ENCODE data around the gene POLR3GL.

The POLR3GL gene

DNA sequence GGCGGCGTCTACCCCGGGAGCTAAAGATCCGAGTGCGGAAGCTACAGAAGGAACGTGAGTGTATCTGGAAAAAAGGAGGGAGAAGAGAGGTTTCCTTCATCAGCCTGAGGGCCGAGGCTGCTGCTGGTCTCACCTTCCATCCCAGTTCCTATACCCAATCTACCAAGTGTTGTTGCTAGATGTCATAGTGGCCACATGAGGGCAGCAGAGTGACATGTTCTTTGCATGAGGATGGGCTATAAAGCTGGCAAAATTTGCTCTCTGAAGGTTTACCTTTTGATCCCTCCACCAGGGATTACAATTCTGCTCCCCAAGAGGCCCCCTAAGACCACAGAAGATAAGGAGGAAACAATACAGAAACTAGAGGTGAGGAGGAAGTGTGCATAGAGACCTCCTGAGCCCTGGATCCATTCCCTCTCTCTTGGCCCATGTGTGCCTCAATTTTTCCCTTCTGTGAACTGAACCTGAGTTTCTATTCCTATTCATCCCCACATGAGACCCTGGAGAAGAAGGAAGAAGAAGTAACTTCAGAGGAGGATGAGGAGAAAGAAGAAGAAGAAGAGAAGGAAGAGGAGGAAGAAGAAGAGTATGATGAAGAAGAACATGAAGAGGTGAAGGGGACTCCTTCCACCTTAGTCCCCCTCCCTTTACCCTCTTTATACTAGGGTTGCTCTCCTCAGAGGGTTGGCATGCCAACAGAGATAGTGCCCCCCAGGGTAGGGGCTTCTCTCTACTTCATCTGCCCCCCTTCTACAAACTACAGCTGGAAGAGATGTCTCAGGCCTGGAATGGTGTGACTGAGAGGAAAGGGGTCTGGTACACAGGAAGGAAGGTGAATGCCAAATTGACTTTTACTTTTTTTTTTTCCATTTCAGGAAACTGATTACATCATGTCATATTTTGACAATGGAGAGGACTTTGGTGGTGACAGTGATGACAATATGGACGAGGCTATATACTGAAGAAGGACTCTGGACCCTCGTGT lies 13.3 kb downstream of the POLR3GL start:
- POLR2A ChIA-PET: interaction anchor here (0.6 to 2.8 kb wide), 4 partner anchors 13 to 60 kb away, joined by 3 to 15 read pairs (median 6); partner anchors contain the start of genes ANKRD34A and POLR3GL
- no peak for DNase-seq (ENCODE audit: low read depth, low spot score)
- CTCF ChIA-PET: interaction anchor here (0.8 to 24.4 kb wide), 28 partner anchors 12 to 231 kb away, joined by 3 to 787 read pairs (median 6); partner anchors contain the start of genes ANKRD34A, HJV, ITGA10 and LIX1L
- H3K4me3 ChIP-seq (ENCODE audit: low read depth, low read length): no peak overlapping the region
- TF ChIP-seq, protein P1, sequence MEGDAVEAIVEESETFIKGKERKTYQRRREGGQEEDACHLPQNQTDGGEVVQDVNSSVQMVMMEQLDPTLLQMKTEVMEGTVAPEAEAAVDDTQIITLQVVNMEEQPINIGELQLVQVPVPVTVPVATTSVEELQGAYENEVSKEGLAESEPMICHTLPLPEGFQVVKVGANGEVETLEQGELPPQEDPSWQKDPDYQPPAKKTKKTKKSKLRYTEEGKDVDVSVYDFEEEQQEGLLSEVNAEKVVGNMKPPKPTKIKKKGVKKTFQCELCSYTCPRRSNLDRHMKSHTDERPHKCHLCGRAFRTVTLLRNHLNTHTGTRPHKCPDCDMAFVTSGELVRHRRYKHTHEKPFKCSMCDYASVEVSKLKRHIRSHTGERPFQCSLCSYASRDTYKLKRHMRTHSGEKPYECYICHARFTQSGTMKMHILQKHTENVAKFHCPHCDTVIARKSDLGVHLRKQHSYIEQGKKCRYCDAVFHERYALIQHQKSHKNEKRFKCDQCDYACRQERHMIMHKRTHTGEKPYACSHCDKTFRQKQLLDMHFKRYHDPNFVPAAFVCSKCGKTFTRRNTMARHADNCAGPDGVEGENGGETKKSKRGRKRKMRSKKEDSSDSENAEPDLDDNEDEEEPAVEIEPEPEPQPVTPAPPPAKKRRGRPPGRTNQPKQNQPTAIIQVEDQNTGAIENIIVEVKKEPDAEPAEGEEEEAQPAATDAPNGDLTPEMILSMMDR (IDR thresholded peaks at IDR 0.05; ENCODE audit: insufficient read depth, low read length, missing control alignments): peak; percentile 81

DNA sequence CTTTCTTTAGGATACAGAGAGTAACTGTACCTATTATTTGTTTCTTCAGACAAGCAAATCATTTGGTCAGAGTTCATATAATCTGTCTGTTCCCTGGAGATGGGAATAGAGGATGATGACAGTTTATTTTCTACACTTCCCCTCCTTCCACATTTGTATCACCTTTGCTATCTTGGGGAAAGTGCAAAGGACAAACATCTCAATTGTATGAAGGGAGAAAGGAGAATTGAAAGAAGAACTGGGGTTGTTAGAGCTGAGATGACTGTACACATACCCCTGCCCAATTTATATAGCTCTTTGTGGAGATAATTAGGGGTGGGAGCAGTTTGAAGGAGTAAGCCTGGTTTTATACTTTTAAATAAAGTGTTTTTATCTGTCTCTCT lies 14.0 kb downstream of the POLR3GL start:
- TF ChIP-seq, protein P1 (IDR thresholded peaks at IDR 0.05; ENCODE audit: insufficient read depth, low read length, missing control alignments): no peak
- DNase-seq (ENCODE audit: low read depth, low spot score): no peak
- peak overlapping the region; percentile 31; the same call in 1 of the 2 replicates for H3K4me3 ChIP-seq (ENCODE audit: low read depth, low read length)
- CTCF ChIA-PET: interaction anchor here (1.3 to 24.4 kb wide), 18 partner anchors 12 to 134 kb away, joined by 3 to 787 read pairs (median 8); partner anchors contain the start of genes ANKRD34A, HJV, ITGA10 and LIX1L
- POLR2A ChIA-PET: interaction anchor here (1.1 to 2.8 kb wide), 4 partner anchors 12 to 28 kb away, joined by 3 to 15 read pairs (median 10); partner anchors contain the start of genes ANKRD34A, LIX1L and POLR3GL

DNA sequence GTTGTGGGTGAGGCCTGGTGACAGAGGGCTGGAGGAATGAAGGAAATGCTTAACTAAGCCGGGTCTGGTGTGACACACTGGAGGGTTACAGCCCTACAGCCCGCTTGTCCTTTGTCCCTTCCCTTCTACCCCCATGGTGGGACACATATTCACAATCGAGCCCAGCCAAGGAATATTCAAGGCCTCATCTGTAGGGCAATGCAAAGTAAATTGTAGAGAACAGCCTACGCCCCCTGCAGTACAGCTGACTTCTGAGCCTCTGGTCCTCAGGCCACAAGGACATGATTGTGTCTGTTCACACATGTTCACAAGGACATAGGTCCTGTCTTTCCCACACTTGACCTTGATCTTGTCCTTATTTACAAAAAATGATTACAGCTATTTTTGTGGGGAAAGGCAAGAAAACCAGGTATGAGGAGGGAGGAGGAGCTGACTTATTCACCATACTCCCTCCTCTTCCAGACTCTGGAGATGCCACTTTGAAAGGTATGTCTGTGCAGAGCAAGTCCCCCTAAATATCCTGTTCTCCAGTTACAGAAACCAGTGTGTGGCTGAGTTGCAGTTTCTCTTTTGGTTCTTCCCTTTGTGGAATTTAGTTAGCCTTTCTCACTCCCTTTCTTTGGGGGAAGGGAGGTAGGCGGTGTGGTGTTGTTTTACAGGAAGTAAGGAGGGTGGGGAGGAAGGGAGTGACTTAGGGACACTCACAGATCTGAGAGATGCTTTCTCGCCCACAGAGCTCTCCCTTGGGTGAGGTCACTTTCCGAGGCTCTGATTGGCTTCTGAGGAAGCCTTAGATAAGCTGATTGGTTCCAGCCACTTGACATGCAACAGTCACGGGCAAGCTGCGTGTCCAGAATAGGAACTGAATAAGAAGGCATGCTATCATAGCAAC lies 14.6 kb downstream of the POLR3GL start:
- TF ChIP-seq, protein P1 (IDR thresholded peaks at IDR 0.05; ENCODE audit: insufficient read depth, low read length, missing control alignments): peak; percentile 42
- CTCF ChIA-PET: interaction anchor here (0.7 to 24.4 kb wide), 18 partner anchors 13 to 153 kb away, joined by 3 to 787 read pairs (median 6); partner anchors contain the start of genes ANKRD34A, HJV, ITGA10 and NUDT17
- peak overlapping the region; percentile 31 for H3K4me3 ChIP-seq (ENCODE audit: low read depth, low read length)
- POLR2A ChIA-PET: interaction anchor here (0.6 to 2.8 kb wide), 8 partner anchors 10 to 87 kb away, joined by 3 to 15 read pairs (median 4); partner anchors contain the start of genes ANKRD34A, LIX1L and POLR3GL
- DNase-seq (ENCODE audit: low read depth, low spot score): peak; percentile 100

DNA sequence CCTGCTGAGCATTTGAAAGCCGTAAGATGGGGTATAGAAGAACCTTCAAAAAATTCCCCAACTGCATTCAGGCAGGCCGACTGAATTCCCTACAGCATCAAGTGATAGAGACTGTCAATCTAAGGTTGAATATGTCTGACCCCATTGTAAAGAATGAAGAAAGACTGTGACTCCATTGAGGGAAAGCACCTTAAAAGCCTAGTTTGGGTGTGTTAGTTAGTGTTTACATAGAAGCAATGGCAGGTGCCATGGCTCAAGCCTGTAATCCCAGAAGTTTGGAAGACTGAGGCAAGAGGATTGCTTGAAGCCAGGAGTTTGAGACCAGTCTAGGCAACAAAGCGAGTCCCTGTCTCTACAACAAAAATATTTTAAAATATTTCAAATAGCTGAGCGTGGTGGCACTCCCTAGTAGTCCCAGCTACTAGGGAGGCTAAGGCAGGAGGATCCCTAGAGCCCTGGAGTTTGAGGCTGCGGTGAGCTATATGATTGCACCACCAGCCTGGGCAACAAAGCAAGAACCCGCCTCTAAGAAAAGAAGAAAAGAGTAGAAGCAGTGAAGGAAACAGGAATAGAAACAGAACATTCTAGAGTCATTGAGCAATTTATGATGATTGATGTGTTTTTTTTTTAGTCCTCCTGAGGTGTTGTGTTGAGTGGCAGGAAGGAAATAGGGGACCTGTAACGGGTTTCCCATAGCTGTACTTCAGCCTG lies 15.4 kb downstream of the POLR3GL start:
- CTCF ChIA-PET: interaction anchor here (0.7 to 24.4 kb wide), 14 partner anchors 12 to 153 kb away, joined by 3 to 787 read pairs (median 8); partner anchors contain the start of genes ANKRD34A, HJV, ITGA10 and NUDT17
- no peak overlapping the region for H3K4me3 ChIP-seq (ENCODE audit: low read depth, low read length)
- TF ChIP-seq, protein P1 (IDR thresholded peaks at IDR 0.05; ENCODE audit: insufficient read depth, low read length, missing control alignments): no peak
- POLR2A ChIA-PET: interaction anchor here (0.8 to 2.8 kb wide), 8 partner anchors 9 to 88 kb away, joined by 3 to 15 read pairs (median 4); partner anchors contain the start of genes ANKRD34A, LIX1L and POLR3GL
- DNase-seq (ENCODE audit: low read depth, low spot score): no peak

DNA sequence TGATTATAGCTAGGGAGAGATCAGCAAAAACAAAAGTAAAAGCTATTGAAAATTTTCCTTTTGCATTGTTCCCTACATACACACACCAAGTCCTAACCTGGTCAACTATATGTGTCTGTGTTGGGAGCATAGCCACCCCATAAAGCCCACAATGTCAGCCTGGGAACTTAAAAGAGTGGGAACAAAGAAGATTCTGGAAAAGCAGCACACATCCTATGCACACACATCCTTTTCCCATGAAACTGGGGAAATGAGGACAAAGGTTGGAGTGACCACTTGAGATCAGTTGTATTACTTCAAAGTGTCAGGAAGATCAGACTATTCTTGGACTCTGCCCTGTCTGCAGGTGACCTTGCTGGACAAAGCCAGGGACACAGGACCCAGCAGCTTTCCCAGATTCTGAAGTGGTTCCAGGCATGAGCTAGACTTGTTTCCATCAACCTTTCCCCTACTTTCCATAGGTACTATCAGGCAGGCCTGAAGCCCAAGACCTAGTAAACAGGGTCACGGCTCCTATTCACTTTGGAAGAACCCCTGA lies 16.0 kb downstream of the POLR3GL start:
- no peak overlapping the region for H3K4me3 ChIP-seq (ENCODE audit: low read depth, low read length)
- TF ChIP-seq, protein P1 (IDR thresholded peaks at IDR 0.05; ENCODE audit: insufficient read depth, low read length, missing control alignments): no peak
- ChIA-PET POLR2A (interaction anchor here (1.0 to 2.0 kb wide), 4 partner anchors 8 to 23 kb away, joined by 3 to 9 read pairs (median 4); partner anchors contain the start of gene LIX1L), CTCF (interaction anchor here (0.9 to 24.4 kb wide), 9 partner anchors 12 to 135 kb away, joined by 3 to 787 read pairs (median 7); partner anchors contain the start of genes ANKRD34A, HJV, NUDT17 and PIAS3)
- DNase-seq (ENCODE audit: low read depth, low spot score): no peak
